Endothelial cell of umbilical vein (primary cell): ENCODE measurements around the gene CGRRF1. TPM values are rescaled to one million over a fixed set of nuclear protein-coding genes. Genes with fewer than 3 reads are reported as not detected.

Experiments
- BruUV-seq: library from RNA; stranded (reverse); fragments of 400-500 nt; replicated peaks from 2 replicates; lab custom pipeline; 2021; lab: Mats Ljungman, UMichigan
- CTCF ChIA-PET: fragments of 300-600, 350-600 bp; sonication (Branson Sonifier 250); formaldehyde crosslinking; loops from one replicate; lab custom pipeline; 2021; ENCODE audit warnings: antibody characterized with exemption, inconsistent platforms; lab: Charles Lee
- POLR2A ChIA-PET: fragments of 300-600, 350-600 bp; sonication (Branson Sonifier 250); formaldehyde crosslinking; loops from one replicate; lab custom pipeline; 2021; ENCODE audit warnings: antibody characterized with exemption, inconsistent platforms; lab: Charles Lee
- DNase-seq: peaks from one replicate; pipeline ENCODE4 v3.0.0-alpha.2; 2011; ENCODE audit warnings: low read depth, low spot score
- FAIRE-seq: peaks from 2 replicates; lab custom pipeline; 2011; peaks lifted over from hg19 to GRCh38; lab: Jason Lieb, UNC
- H2AFZ ChIP-seq: 2 replicates; pipeline ENCODE4 v1.6.0; 2012; ENCODE audit warnings: low read depth, low read length, control low read depth, inconsistent platforms
- H3K27ac ChIP-seq: 2 replicates; pipeline ENCODE4 v1.5.1; 2011; ENCODE audit warnings: low read depth, mild to moderate bottlenecking, control low read depth, low read length, moderate library complexity; ENCODE audit not compliant: insufficient read depth
- H3K27me3 ChIP-seq, 2 experiments: 2 replicates each; pipeline versions ENCODE4 v1.6.0 to v1.6.1; 2011; ENCODE audit warnings: low read length in 2 of 2, mixed read lengths in 1 of 2; ENCODE audit not compliant: control insufficient read depth in 2 of 2, insufficient read depth in 2 of 2
- H3K36me3 ChIP-seq, 2 experiments: 2 replicates in 1 of 2; 3 replicates in 1 of 2; pipeline ENCODE4 v1.5.1; 2011; ENCODE audit warnings: low read length in 2 of 2, mild to moderate bottlenecking in 1 of 2, moderate library complexity in 1 of 2; ENCODE audit not compliant: control insufficient read depth in 2 of 2, insufficient read depth in 2 of 2; ENCODE audit errors: extremely low read depth in 1 of 2
- H3K4me1 ChIP-seq: 3 replicates; pipeline ENCODE4 v1.5.1; 2011; ENCODE audit warnings: mild to moderate bottlenecking, low read length; ENCODE audit not compliant: control insufficient read depth, insufficient read depth; ENCODE audit errors: extremely low read depth
- H3K4me2 ChIP-seq: 2 replicates; pipeline ENCODE4 v1.6.1; 2011; ENCODE audit warnings: low read length, control low read depth, mixed read lengths; ENCODE audit not compliant: insufficient read depth
- H3K4me3 ChIP-seq, 3 experiments: fragments of 200-600 bp in 1 of 3; sonication (generic), shearing (Covaris generic) in 1 of 3; replicated peaks in 1 of 3; 2 replicates each; pipeline ENCODE4 v1.5.1; 2011 to 2016; ENCODE audit warnings: control low read depth in 3 of 3, low read length in 3 of 3, mild to moderate bottlenecking in 2 of 3, inconsistent platforms in 1 of 3, low read depth in 1 of 3, moderate library complexity in 1 of 3; ENCODE audit not compliant: insufficient read depth in 1 of 3
- H3K79me2 ChIP-seq: 2 replicates; pipeline ENCODE4 v1.6.0; 2012; ENCODE audit warnings: low read length, inconsistent platforms; ENCODE audit not compliant: control insufficient read depth, insufficient read depth
- H3K9ac ChIP-seq: replicated peaks from 2 replicates; pipeline ENCODE3; 2011; ENCODE audit warnings: low read length, control low read depth; ENCODE audit not compliant: insufficient read depth; ENCODE audit errors: extremely low read depth
- H3K9me1 ChIP-seq: replicated peaks from 3 replicates; pipeline ENCODE4 v1.6.0; 2011; ENCODE audit warnings: mild to moderate bottlenecking, low read length; ENCODE audit not compliant: control insufficient read depth, insufficient read depth; ENCODE audit errors: extremely low read depth
- H3K9me3 ChIP-seq: replicated peaks from 2 replicates; pipeline ENCODE4 v1.5.1; 2012; ENCODE audit warnings: low read length, inconsistent platforms; ENCODE audit not compliant: control insufficient read depth, insufficient read depth
- H4K20me1 ChIP-seq: replicated peaks from 2 replicates; pipeline ENCODE3; 2011; ENCODE audit warnings: mild to moderate bottlenecking, low read length; ENCODE audit not compliant: control insufficient read depth, insufficient read depth; ENCODE audit errors: extremely low read depth
- EZH2 ChIP-seq: IDR thresholded peaks from 2 replicates; pipeline ENCODE4 v1.6.1; 2012; ENCODE audit warnings: borderline replicate concordance, low read depth, mild to moderate bottlenecking, moderate library complexity, low read length, inconsistent platforms; ENCODE audit not compliant: severe bottlenecking
- JUN ChIP-seq: IDR thresholded peaks from 2 replicates; pipeline ENCODE4 v1.6.1; 2011; ENCODE audit warnings: borderline replicate concordance, low read depth; ENCODE audit not compliant: insufficient read length, insufficient read depth
- MAX ChIP-seq: IDR thresholded peaks from 2 replicates; pipeline ENCODE4 v1.6.1; 2011; ENCODE audit not compliant: insufficient read depth, insufficient read length
- MYC ChIP-seq: IDR thresholded peaks from one replicate; pipeline ENCODE4 v1.6.1; 2011; ENCODE audit warnings: mild to moderate bottlenecking, low read depth, low read length
- POLR2AphosphoS5 ChIP-seq: IDR thresholded peaks from 2 replicates; pipeline ENCODE4 v1.6.1; 2012; ENCODE audit warnings: low read depth, mild to moderate bottlenecking, control low read depth, low read length, moderate library complexity; ENCODE audit not compliant: insufficient read depth
- dilution Hi-C: fragments of 300-500 bp; cut with MboI; formaldehyde crosslinking; loops from one replicate; pipeline ENCODE4 v1.15.0; 2019; ENCODE audit warnings: low sequenced_read_pairs; ENCODE audit not compliant: extremely low pct_ligation_motif_present
- intact Hi-C: fragments of 100-400 bp; cut with micrococcal nuclease; formaldehyde crosslinking; loops from one replicate; pipeline ENCODE4 v1.10.0; 2022
- polyA plus RNA-seq, 4 experiments: library from polyadenylated mRNA; depleted of rRNA in 3 of 4; stranded (reverse) in 3 of 4; unstranded in 1 of 4; fragments of >200 nt; gene quantifications; 2 replicates each; pipeline versions ENCODE4 v1.2.1 to v1.2.3, GENCODE V29; 2011 to 2012; ENCODE audit warnings: missing spikeins in 1 of 4
- total RNA-seq: library from RNA; stranded (reverse); gene quantifications from 2 replicates; pipeline ENCODE4 v1.2.3, GENCODE V29; 2021

The CGRRF1 gene
- total and polyA plus RNA-seq, 2 donors (not counting 3 experiments of a cell fraction or from before 2014, with no cell fraction given) = 6.6 to 15.7 TPM

- DNase-seq (peak; percentile 34), FAIRE-seq (peak; percentile 76)
- dilution Hi-C loops (no loop called here), intact Hi-C loops (no loop called here)
- Histone ChIP-seq H3K4me1 (peaks cover 5% of the 10 kb centered on the region), H3K9me1 (no peaks in the 10 kb centered on the region), H3K27ac (no peak overlapping the region), H3K9me3 (peaks cover 2% of the 10 kb centered on the region), H4K20me1 (no peaks in the 10 kb centered on the region), H3K36me3 (no peaks in the 10 kb centered on the region), H3K4me2 (peak overlapping the region; percentile 49), H3K9ac (no peak overlapping the region), H3K27me3 (peaks cover 25 to 29% of the 10 kb centered on the region in 2 experiments), H3K79me2 (no peaks in the 10 kb centered on the region), H2AFZ (no peak overlapping the region), H3K4me3 (no peak overlapping the region)
- ChIA-PET POLR2A (no interaction called here), CTCF (interaction anchor here (1.1 kb wide), 1 partner anchor 18 kb away, joined by 3 read pairs; no protein-coding TSS in a partner anchor)
- TF ChIP-seq EZH2 (no peak), POLR2AphosphoS5 (no peak), JUN (peak; percentile 18), MYC (no peak), MAX (no peak)
- no TSS peak for BruUV-seq
Observed at GRCh38 chr14:54462048-54462447, 47.7 kb upstream of the CGRRF1 start.

- Histone ChIP-seq H3K36me3 (no peaks in the 10 kb centered on the region), H3K9me3 (peaks cover 4% of the 10 kb centered on the region), H3K27ac (no peak overlapping the region), H3K9me1 (no peaks in the 10 kb centered on the region), H3K4me2 (no peak overlapping the region), H3K4me3 (no peak overlapping the region), H4K20me1 (no peaks in the 10 kb centered on the region), H3K4me1 (peaks cover 5% of the 10 kb centered on the region), H3K79me2 (no peaks in the 10 kb centered on the region), H2AFZ (no peak overlapping the region), H3K9ac (no peak overlapping the region), H3K27me3 (peaks cover 25 to 29% of the 10 kb centered on the region in 2 experiments)
- no peak for TF ChIP-seq POLR2AphosphoS5
- dilution Hi-C loops = no loop called here
- intact Hi-C loops = no loop called here
- FAIRE-seq (no peak), DNase-seq (no peak)
- BruUV-seq = no TSS peak
- ChIA-PET CTCF (interaction anchor here (0.6 to 1.8 kb wide), 2 partner anchors 14 to 261 kb away, joined by 5 read pairs; no protein-coding TSS in a partner anchor), POLR2A (no interaction called here)
Observed at GRCh38 chr14:54465654-54466053, 44.1 kb upstream of the CGRRF1 start.
